K562 (cell line): ENCODE data around the gene THG1L. TPM values are rescaled to one million over a fixed set of nuclear protein-coding genes. Genes with fewer than 3 reads are reported as not detected.

ENCODE experiments used
- BRF1 ChIP-seq: IDR thresholded peaks from 3 replicates; pipeline ENCODE4 v1.6.1; 2011; ENCODE audit warnings: borderline replicate concordance, mild to moderate bottlenecking; ENCODE audit not compliant: insufficient read length; ENCODE audit errors: extremely low read depth
- FOXK2 ChIP-seq, 2 experiments: fragments of 450-650 bp; IDR thresholded peaks in 1 of 2; conservative IDR thresholded peaks in 1 of 2; 2 replicates each; pipeline ENCODE4 v1.6.1; 2016; ENCODE audit warnings: low read depth in 2 of 2, mild to moderate bottlenecking in 1 of 2
- MECOM ChIP-seq: fragments of 250-450 bp; sonication (Bioruptor Pico); IDR thresholded peaks from 2 replicates; pipeline ENCODE4 v1.8.0; 2022; ENCODE audit warnings: inconsistent platforms
- POLR3G ChIP-seq: IDR thresholded peaks from 2 replicates; pipeline ENCODE4 v1.6.1; 2011; ENCODE audit not compliant: insufficient read length, insufficient replicate concordance; ENCODE audit errors: extremely low read depth
- SIN3A ChIP-seq, 2 experiments: fragments of 150-350 bp in 1 of 2; IDR thresholded peaks; 2 replicates each; pipeline ENCODE4 v1.6.1; 2011 to 2016; ENCODE audit warnings: borderline replicate concordance in 2 of 2, low read depth in 2 of 2, low read length in 2 of 2, mild to moderate bottlenecking in 2 of 2, moderate library complexity in 2 of 2; ENCODE audit not compliant: control insufficient read depth in 1 of 2
- SPI1 ChIP-seq: IDR thresholded peaks from 2 replicates; pipeline ENCODE4 v1.6.1; 2011; ENCODE audit warnings: low read depth, low read length, control low read depth, borderline replicate concordance
- TFAM ChIP-seq: fragments of 250-450 bp; sonication (Bioruptor Pico); conservative IDR thresholded peaks from 2 replicates; pipeline ENCODE4 v1.5.0; 2021; ENCODE audit warnings: mild to moderate bottlenecking, moderate library complexity
- U2AF2 ChIP-seq: fragments of 200-400 bp; formaldehyde crosslinking; optimal IDR thresholded peaks from 2 replicates; pipeline ENCODE3; 2017; ENCODE audit warnings: low read depth, mild to moderate bottlenecking, low read length
- ZBTB11 ChIP-seq, 3 experiments: fragments of 200-800 bp in 1 of 3; fragments of 250-450 bp in 1 of 3; fragments of 450-650 bp in 1 of 3; sonication (Bioruptor Pico) in 1 of 3; sonication (Bioruptor generic) in 1 of 3; formaldehyde crosslinking in 1 of 3; IDR thresholded peaks; 2 replicates each; pipeline versions ENCODE4 v1.6.1 to v1.8.0; 2016 to 2022; ENCODE audit warnings: mild to moderate bottlenecking in 2 of 3, missing genetic modification characterization in 2 of 3, missing compliant biosample characterization in 1 of 3, moderate library complexity in 1 of 3
- ZKSCAN1 ChIP-seq: fragments of 150-350 bp; IDR thresholded peaks from 2 replicates; pipeline ENCODE4 v1.6.1; 2016; ENCODE audit warnings: low read depth, low read length
- ZNF217 ChIP-seq: sonication (generic); formaldehyde crosslinking; IDR thresholded peaks from 2 replicates; pipeline ENCODE4 v1.8.0; 2022; ENCODE audit warnings: mild to moderate bottlenecking, missing genetic modification reagents
- polyA plus RNA-seq, 8 experiments: library from polyadenylated mRNA; depleted of rRNA in 4 of 8; stranded (reverse) in 5 of 8; unstranded in 3 of 8; fragments of >200 nt; fragmentation: Nextera tagmentation in 2 of 8; fragmentation: Illumina TruSeq in 1 of 8; extraction: Ambion mirVana in 2 of 8; extraction: Trizol in 1 of 8; gene quantifications; 2 replicates each; pipeline versions ENCODE4 v1.2.1 to v1.2.3, GENCODE V29; 2011 to 2014; ENCODE audit warnings: inconsistent platforms in 1 of 8, missing spikeins in 1 of 8
- total RNA-seq, 7 experiments: library from RNA; depleted of rRNA in 6 of 7; stranded (reverse); fragments of >200 nt in 6 of 7; fragmentation: Illumina TruSeq in 2 of 7; extraction: Trizol in 2 of 7; gene quantifications; 2 replicates each; pipeline versions ENCODE4 v1.2.1 to v1.2.3, GENCODE V29; 2011 to 2021; ENCODE audit warnings: low replicate concordance in 1 of 7
- TF ChIP-seq, protein P1 (sequence below): fragments of 250-450 bp; sonication (Bioruptor Pico); IDR thresholded peaks from 2 replicates; pipeline ENCODE4 v1.4.0; 2020
- TF ChIP-seq, protein P2 (sequence below): sonication (generic); formaldehyde crosslinking; IDR thresholded peaks from 2 replicates; pipeline ENCODE4 v1.8.0; 2023; ENCODE audit warnings: mild to moderate bottlenecking, missing genetic modification reagents

The THG1L gene
- total and polyA plus RNA-seq, 9 of the 15 experiments (the other 6 are each of a cell fraction or from before 2014, with no cell fraction given) = 21.8 to 40.7 (median 28.0) TPM

GRCh38 chr5:157731272-157732129 is at the start of gene THG1L (continued):
- peak in 1 of 3 experiments; percentile 89; a peak in 2 of 6 replicates for TF ChIP-seq ZBTB11 (CRISPR knock-in tag; IDR thresholded peaks at IDR 0.05)
- TF ChIP-seq U2AF2 = no peak
- 0 out of 2 replicates have a peak, but pooled peaks have one; percentile 13 for TF ChIP-seq ZKSCAN1
- TF ChIP-seq MECOM = no peak
- TF ChIP-seq, protein P1, sequence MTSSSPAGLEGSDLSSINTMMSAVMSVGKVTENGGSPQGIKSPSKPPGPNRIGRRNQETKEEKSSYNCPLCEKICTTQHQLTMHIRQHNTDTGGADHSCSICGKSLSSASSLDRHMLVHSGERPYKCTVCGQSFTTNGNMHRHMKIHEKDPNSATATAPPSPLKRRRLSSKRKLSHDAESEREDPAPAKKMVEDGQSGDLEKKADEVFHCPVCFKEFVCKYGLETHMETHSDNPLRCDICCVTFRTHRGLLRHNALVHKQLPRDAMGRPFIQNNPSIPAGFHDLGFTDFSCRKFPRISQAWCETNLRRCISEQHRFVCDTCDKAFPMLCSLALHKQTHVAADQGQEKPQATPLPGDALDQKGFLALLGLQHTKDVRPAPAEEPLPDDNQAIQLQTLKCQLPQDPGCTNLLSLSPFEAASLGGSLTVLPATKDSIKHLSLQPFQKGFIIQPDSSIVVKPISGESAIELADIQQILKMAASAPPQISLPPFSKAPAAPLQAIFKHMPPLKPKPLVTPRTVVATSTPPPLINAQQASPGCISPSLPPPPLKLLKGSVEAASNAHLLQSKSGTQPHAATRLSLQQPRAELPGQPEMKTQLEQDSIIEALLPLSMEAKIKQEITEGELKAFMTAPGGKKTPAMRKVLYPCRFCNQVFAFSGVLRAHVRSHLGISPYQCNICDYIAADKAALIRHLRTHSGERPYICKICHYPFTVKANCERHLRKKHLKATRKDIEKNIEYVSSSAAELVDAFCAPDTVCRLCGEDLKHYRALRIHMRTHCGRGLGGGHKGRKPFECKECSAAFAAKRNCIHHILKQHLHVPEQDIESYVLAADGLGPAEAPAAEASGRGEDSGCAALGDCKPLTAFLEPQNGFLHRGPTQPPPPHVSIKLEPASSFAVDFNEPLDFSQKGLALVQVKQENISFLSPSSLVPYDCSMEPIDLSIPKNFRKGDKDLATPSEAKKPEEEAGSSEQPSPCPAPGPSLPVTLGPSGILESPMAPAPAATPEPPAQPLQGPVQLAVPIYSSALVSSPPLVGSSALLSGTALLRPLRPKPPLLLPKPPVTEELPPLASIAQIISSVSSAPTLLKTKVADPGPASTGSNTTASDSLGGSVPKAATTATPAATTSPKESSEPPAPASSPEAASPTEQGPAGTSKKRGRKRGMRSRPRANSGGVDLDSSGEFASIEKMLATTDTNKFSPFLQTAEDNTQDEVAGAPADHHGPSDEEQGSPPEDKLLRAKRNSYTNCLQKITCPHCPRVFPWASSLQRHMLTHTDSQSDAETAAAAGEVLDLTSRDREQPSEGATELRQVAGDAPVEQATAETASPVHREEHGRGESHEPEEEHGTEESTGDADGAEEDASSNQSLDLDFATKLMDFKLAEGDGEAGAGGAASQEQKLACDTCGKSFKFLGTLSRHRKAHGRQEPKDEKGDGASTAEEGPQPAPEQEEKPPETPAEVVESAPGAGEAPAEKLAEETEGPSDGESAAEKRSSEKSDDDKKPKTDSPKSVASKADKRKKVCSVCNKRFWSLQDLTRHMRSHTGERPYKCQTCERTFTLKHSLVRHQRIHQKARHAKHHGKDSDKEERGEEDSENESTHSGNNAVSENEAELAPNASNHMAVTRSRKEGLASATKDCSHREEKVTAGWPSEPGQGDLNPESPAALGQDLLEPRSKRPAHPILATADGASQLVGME = 0 out of 2 replicates have a peak, but pooled peaks have one; percentile 38
- TF ChIP-seq POLR3G = no peak
- TF ChIP-seq FOXK2 (conservative IDR thresholded peaks at IDR 0.05 in 1 of 2, IDR thresholded peaks at IDR 0.05 in 1 of 2; ENCODE audit: low read depth in 2 of 2) = peak; percentile 10 to 35; a peak in 2 of 4 replicates
- TF ChIP-seq, protein P2, sequence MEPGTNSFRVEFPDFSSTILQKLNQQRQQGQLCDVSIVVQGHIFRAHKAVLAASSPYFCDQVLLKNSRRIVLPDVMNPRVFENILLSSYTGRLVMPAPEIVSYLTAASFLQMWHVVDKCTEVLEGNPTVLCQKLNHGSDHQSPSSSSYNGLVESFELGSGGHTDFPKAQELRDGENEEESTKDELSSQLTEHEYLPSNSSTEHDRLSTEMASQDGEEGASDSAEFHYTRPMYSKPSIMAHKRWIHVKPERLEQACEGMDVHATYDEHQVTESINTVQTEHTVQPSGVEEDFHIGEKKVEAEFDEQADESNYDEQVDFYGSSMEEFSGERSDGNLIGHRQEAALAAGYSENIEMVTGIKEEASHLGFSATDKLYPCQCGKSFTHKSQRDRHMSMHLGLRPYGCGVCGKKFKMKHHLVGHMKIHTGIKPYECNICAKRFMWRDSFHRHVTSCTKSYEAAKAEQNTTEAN (CRISPR knock-in tag) = no peak; the same call in 1 of the 2 replicates
- TF ChIP-seq SIN3A (IDR thresholded peaks at IDR 0.05; ENCODE audit: borderline replicate concordance in 2 of 2, control insufficient read depth in 1 of 2, low read depth in 2 of 2, low read length in 2 of 2) = peak in 1 of 2 experiments; percentile 82; a peak in 1 of 4 replicates
- no peak for TF ChIP-seq ZNF217 (CRISPR knock-in tag)
- no peak for TF ChIP-seq BRF1
- no peak for TF ChIP-seq TFAM (CRISPR knock-in tag)
- TF ChIP-seq SPI1 = 0 out of 2 replicates have a peak, but pooled peaks have one; percentile 2
